Stimulated activated CD4-positive, alpha-beta T cell treated with anti-CD3 and anti-CD28 coated beads, Interleukin-2, amount 100 ng/mL, for 4 hours (primary cell): Measurements from ENCODE around the gene LAMC3.
"Not testable (repeated sequence)": the region's sequence is repeated elsewhere in the genome, so short reads cannot be mapped to it uniquely, and the experiment has no call there.

ENCODE experiments used
- DNase-seq: peaks from one replicate; pipeline ENCODE4 v3.0.0-alpha.2; 2020; ENCODE audit warnings: low read depth

The LAMC3 gene

DNA sequence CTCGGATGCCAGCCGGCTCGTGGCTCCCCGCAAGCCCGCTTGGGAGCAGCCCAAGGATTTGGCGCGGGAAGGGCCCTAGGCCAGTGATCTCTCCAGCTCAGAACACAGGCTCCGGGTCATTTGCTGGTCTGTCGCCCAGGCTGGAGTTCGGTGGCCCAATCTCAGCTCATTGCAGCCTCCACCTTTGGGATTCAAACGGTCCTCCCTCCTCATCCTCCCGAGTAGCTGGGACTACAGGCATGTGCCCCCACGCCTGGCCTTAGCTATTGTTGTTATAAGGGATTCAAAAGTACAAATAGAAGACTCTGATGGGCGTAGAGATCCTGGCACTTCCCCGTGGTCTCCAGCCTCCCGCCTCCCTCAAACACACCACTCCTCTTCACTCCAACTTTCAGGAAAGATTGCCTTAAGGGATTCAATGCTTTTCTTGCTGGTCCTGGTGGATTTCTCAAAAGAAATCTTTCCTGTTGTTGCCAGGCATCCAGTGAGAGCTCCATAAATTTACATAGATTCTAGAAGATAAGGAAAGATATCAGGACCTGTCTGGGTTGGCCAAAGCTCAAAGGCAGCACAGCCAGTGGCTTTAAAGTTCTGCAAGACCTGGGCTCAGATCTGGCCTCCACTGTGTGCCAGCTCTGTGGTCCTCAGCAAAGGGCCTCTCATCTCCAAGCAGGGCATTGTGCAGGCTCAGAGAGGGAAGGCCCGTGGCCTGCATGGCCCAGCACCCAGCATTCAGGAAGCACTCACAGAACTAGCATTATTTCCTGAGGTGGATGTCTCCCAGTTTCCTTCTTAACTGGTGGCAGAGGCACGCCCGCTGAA, 88.4 kb downstream of the LAMC3 start:
- no peak for DNase-seq

- no peak for DNase-seq
Observed at GRCh38 chr9:131097948-131098278, 88.9 kb downstream of the LAMC3 start.

GRCh38 chr9:131098391-131099101, 89.6 kb downstream of the LAMC3 start:
- DNase-seq = no peak

DNA sequence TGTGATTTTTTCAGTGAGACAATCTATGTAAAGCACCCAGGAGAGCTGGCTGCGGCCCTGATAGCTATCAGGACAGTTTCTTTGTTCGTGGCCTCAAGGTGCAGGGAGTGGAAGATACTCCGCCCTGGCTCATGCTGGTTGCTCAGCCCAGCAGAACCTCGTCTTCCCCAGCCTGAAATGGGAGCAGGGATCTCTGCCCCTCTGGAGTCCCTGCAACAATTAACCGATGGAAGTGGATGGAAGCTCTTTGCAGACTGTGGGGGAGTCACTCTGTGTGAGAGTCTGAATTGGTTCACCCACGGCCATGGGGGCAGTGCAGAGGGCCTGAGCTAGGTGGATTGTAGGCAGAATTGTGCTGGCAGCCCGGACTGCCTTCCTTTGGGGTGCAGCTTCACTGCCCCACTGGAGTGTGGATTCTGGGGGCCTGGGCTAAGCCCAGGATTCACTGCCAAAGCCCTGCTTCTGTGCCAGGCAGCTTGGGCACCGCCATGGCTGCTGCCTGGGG, 90.2 kb downstream of the LAMC3 start:
- DNase-seq = no peak

- not testable (repeated sequence) for DNase-seq
Observed at GRCh38 chr9:131099845-131100244, 90.9 kb downstream of the LAMC3 start.

DNA sequence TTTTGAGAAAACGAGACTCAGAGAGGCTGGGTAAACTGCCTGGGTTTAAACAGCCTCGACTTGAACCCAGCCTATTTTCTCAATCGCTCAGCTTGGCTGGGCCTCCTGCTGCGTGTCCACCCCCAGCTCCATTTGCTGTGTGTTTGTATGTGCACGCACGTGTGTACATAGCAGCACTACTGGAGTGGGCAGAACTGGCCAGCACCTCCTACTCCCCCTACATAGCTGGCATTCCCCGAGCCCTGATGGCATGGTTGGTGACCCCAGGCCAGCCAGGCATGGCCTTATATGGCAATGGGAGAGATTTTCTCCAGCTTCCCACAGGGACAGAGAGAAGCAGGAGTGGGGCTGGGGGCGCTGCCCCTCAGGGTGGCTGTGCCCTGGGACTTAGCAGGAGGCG, 91.5 kb downstream of the LAMC3 start:
- no peak for DNase-seq

DNA sequence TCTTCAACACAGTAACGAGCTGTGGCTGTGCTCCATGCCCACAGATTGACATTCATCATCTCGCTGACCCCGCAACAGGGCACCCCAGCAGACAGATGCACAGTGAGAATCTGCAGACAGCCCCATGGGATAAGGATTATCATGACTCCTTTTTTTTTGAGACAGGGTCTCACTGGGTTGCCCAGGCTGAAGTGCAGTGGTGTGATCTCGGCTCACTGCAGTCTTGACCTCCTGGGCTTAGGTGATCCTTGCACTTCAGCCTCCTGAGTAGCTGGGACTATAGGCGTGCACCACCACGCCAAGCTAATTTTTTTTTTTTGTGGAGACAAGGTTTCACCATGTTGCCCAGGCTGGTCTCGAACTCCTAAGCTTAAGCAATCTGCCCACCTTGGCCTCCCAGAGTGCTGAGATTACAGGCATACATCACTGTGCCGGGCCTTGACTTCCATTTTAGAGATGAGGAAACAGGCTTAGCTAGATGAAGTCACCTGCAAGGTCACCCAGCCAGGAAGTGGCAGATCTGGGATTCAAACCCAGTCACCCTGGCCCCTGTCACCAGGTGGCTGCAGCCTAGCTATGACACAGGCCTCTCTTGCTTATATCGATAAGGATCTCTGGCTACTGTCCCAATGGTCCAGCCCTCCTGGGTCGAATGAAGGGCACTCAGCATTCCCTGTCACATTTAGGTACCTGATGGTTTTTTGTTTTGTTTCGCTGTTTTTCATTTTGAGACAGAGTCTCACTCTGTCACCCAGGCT, 92.4 kb downstream of the LAMC3 start:
- DNase-seq = no peak

- no peak for DNase-seq
Observed at GRCh38 chr9:131103024-131103423, 94.0 kb downstream of the LAMC3 start.

DNA sequence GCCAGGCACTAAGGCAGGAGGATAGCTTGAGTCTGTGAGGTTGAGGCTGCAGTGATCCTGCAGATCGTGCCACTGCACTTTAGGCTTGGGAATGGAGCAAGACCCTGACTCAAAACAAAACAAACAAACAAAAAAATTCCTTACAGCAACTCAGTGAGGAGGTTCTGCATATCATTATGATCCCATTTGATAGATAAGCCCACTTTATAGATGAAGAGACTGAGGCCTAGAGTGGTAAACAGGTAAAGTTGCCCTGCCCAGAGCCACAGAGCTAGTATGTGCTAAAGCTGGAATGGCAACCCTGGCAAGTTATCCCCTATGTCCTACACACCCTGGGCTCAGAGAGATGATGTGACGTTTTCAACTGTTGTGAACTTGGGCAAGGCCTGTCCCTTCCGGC, 94.6 kb downstream of the LAMC3 start:
- DNase-seq = no peak

DNA sequence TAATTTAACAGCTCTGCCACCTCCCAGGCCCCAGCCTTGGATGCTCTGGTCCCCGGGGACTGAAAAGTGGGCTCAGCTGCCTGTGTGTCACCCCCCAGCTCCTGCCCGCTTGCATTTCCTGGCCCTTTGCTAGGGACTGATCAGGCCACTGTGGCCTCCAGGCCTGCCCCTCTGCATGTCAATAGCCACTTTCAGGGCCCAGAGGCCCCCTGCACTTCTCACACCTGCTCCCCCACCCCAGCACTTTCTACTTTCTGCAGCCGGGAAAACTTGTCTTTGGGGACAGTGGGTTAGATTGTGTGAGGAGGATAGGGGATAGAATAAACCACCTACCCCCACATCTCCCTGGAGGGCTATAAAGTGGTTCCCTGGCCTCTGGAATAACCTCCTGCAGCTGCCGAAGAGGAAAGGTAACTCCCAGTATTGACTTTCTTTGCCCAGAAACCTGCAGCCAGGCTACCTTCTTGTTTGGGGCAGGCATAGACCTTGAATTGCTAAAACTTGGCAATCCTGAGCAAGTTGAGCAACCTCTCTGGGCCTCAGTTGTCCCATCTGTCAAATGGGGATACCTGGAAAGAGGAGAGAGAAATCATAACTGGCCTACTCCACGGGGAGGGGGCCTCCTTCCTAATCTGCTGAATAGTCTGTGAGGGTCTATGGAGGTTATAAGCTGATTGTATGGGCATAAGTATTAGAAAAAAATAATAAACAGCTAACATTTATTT, 95.2 kb downstream of the LAMC3 start:
- no peak for DNase-seq

DNA sequence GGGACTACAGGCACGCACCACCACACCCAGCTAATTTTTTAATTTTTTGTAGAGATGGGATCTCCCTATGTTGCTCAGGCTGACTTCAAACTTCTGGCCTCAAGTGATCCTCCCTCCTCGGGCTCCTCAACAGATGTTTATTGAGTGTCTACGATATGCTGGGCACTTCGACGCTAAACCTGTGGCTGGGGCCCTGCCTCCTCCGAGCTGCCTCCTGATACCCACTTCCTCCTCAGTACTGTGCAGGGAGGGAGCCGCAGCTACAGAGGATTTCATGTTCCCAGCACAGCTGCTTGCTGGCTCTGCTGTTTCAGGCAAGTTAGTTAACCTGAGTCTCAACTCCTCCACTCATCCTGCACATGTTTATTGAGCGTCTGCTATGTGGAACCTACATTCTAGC, 97.0 kb downstream of the LAMC3 start:
- DNase-seq = no peak

DNA sequence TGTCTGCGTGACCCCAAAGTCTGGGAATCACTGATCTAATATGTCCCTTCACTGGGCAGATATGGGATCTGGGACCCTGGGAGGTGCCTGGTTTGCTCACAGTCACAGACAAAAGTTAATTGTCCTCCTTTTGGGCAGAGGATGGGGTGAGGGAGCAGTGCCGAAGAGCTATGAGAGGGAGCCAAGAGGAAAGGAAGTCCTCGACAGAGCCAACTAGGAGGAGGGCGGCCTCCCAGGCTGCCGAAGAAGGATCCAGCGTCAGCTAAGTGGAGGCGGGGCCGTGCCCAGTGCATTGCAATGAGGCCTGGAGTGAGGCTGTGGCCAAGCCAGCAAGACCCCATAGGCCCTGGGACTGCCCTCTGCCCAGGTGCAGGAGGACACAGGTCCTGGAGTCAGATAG, 98.8 kb downstream of the LAMC3 start:
- no peak for DNase-seq

DNA sequence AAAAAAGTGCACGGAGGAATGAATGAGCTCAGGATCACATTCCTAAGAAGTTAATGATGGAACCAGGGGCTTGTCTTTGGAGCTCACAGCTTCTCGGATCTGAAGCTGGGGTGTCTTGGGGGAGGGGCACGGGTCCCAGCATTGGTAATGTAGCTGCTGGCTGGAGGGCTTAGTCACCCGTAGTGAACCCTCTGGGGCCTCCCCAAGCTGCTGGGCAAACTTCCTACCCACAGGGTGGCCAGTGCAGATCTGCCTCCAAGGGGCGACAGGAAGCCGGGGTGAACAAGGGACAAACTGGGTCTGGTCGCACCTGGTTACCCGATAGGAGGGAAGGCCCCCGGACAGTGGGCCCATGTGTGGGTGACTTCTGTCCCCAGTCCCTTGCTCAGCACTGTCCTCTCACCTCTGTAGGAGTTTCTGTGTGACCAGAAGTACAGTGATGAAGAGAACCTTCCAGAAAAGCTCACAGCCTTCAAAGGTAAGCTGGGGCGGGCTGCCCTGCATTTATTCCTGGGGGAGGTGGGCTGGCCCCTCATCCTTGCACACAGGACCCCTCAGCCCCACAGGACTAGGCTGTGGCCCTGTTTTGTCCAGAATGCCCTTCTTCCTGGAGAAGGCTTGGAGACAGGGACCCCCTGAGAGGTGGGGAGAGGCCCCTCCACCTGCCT, 102.3 kb downstream of the LAMC3 start:
- no peak for DNase-seq

DNA sequence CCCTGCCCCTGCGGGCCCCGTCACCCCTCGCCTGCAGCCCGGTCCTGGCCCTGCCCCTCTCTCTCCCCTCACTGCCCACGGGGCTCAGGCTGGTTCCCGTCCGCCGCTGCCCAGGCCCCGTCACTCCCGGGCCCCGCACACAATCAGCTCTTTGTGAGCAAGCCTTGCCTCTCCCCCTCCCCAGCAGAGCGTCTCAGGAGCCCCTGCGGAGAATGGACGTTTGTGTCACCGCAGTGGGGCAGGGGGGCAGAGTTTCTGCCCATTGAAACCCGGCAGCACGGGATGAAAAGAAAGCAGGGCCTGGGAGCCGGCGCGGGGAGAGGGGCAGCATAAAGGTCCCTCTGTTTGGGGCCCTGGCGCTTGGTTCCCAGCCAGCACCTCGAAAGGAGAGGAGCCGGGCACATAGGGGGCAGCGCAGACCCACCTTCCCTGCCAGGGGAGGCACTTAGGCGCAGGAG, 102.9 kb downstream of the LAMC3 start:
- no peak for DNase-seq

DNA sequence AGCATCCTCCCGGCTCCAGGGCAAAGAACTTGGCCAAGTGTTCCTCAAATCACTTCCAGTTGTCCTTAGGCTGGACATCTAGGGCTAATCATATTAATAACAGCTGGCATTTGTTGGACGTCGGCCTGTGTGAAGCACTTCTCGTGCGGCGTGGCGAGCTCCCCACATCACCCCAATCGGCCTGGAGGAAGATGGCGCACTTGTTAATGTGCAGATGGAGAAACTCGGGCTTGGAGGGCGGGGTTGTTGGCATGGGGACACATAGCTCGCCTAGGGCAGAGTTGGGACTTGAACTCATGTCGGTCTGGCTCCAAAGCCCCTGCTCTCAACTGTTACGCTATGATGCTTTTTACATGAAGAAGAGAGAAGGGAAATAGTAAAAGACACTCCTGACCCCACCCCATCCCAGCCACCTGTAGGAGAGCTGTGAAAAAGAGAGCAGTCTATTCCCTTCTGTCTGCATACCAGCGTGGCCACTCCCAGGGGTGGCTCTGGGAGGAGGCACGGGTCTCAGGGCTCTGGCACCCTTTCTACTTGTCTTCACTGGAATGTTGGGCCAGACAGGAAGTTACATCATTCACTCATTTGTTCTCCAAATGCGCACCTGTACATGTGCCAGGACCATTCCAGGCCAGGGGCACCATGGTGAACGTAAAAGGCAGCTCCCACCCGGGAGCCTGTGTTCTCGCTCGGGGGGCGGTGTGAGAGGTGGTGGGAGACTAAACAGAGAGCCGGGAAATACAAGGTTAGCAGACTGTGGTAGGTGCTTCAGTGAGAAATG, 103.6 kb downstream of the LAMC3 start:
- DNase-seq = no peak

DNA sequence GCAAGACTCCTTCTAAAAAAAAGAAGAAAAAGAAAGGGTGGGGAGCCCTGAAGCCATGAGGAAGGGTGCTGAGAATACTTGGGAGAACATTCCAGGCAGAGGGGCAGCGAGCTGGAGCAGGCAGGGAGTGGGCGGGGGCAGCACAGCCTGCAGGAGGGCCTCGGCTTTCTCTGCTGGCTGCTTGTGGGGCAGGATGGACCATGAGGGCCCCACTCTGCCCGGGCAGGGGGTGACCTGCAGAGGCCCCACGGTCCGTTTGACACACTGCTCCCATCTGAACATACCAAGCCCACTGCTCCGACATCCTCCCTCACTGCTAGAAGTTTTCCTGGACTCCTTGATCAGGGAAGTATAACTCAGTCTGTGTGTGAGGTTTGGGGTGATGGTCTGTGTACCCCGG, 104.7 kb downstream of the LAMC3 start:
- no peak for DNase-seq

- DNase-seq = no peak
Observed at GRCh38 chr9:131114084-131114535, 105.1 kb downstream of the LAMC3 start.

DNA sequence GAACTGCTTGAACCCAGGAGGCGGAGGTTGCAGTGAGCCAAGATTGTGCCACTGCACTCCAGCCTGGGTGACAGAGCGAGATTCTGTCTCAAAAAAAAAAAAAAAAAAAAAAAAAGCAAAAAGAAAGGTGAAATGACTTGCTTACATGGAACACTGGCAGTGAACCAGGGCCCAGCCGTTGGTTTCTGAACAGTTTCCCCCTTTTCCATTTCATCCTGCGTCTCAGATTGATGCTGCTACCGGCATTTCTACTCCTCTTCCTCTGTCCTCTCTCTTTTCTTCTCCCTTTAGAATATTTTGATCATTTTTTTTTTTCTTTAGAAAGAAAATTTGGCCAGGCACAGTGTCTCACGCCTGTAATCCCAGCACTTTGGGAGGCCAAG, 106.4 kb downstream of the LAMC3 start:
- DNase-seq = not testable (repeated sequence)

DNA sequence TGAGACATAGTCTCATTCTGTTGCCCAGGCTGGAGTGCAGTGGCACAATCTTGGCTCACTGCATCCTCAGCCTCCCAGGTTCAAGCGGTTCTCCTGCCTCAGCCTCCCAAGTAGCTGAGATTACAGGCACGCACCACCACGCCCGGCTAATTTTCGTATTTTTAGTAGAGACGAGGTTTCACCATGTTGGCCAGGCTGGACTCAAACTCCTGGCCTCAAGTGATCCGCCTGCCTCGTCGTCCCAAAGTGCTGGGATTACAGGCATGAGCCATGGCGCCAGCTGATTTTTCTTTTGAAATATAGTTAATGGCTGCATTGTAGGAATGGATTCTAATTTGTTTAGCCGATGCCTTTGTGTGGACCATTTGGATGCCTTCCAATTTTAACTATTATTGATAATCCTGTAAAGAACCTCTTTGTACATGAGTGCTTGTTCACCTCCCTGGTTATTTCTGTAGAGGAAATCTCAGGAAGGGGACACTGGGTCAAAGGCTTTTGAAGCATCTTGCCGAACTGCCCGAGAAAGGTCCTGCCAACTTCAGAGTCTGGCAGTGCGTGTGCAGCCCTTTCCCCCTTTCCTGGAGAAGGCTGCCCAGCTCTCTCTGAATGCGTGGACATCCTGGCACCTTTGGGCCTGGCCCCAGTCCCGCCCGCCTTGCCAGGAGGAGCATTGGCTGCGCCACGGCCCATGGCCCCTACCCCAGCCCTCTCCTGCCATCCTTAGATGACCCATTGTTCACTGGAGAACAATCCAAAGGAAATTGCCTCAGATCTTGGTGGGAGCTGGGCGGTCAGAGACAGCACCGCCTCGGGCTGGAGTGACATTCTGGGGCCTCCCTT, 107.5 kb downstream of the LAMC3 start:
- no peak for DNase-seq
